Tibial nerve (tissue), 4 donors: ENCODE measurements around the gene TMEM132A. TPM values are rescaled to one million over a fixed set of nuclear protein-coding genes. Genes with fewer than 3 reads are reported as not detected.
A peak's percentile ranks its signal among the peaks of the same experiment; 100 is the strongest.

Source experiments
- DNase-seq, 2 donors: peaks; one replicate each; pipeline ENCODE4 v3.0.0-alpha.2; 2019; ENCODE audit warnings: low spot score in 2 of 2
- H3K27ac ChIP-seq, 4 donors: fragments of 200-600 bp; sonication (generic) in 3 of 4; one replicate each; pipeline ENCODE4 v1.5.1; 2017 to 2019; ENCODE audit warnings: mild to moderate bottlenecking in 1 of 4
- H3K27me3 ChIP-seq, 2 donors: fragments of 200-600 bp; sonication (generic) in 1 of 2; one replicate each; pipeline versions ENCODE4 v1.5.1 to v1.6.0; 2017 to 2019
- H3K36me3 ChIP-seq, 3 donors: fragments of 200-600 bp; sonication (generic); one replicate each; pipeline ENCODE4 v1.5.1; 2018 to 2019
- H3K4me1 ChIP-seq, 4 donors: fragments of 200-600 bp; sonication (generic) in 3 of 4; one replicate each; pipeline ENCODE4 v1.5.1; 2017 to 2019
- H3K4me3 ChIP-seq, 4 donors: fragments of 200-600 bp; sonication (generic) in 3 of 4; one replicate each; pipeline ENCODE4 v1.5.1; 2017 to 2019; ENCODE audit warnings: mild to moderate bottlenecking in 1 of 4, moderate library complexity in 1 of 4
- H3K9me3 ChIP-seq, 4 donors: fragments of 200-600 bp; sonication (generic) in 3 of 4; one replicate each; pipeline ENCODE4 v1.5.1; 2017 to 2019
- EP300 ChIP-seq, 2 donors: sonication (generic); formaldehyde crosslinking; IDR thresholded peaks; one replicate each; pipeline ENCODE4 v1.6.1; 2017; ENCODE audit warnings: antibody characterized with exemption in 2 of 2, mild to moderate bottlenecking in 1 of 2
- POLR2A ChIP-seq, 2 donors: fragments of 450-650 bp; IDR thresholded peaks; one replicate each; pipeline ENCODE4 v1.6.1; 2017; ENCODE audit warnings: antibody characterized with exemption in 2 of 2, mild to moderate bottlenecking in 2 of 2, moderate library complexity in 2 of 2
- WGBS, 2 donors: methylation state at CpG; one replicate each; pipeline ENCODE4 v1.1.5; 2018; 5-methylcytosine and 5-hydroxymethylcytosine counted together
- total RNA-seq, 4 donors: library from RNA; depleted of rRNA; stranded (reverse); fragments of >200 nt; gene quantifications; one replicate each; pipeline ENCODE4 v1.1.0, GENCODE V29; 2016
- TF ChIP-seq, protein P1 (sequence below), 5 experiments: fragments of 200-600 bp in 3 of 5; fragments of 450-650 bp in 2 of 5; sonication (generic) in 3 of 5; IDR thresholded peaks; one replicate each; pipeline ENCODE4 v1.5.1; 2016 to 2019; ENCODE audit warnings: antibody characterized with exemption in 5 of 5, mild to moderate bottlenecking in 3 of 5, moderate library complexity in 2 of 5

The TMEM132A gene
- total RNA-seq, 4 donors from 2014 or later = 15.9 to 41.9 (median 26.6) TPM

- TF ChIP-seq POLR2A (IDR thresholded peaks at IDR 0.05) (no peak), EP300 (IDR thresholded peaks at IDR 0.05) (no peak)
- TF ChIP-seq, protein P1, sequence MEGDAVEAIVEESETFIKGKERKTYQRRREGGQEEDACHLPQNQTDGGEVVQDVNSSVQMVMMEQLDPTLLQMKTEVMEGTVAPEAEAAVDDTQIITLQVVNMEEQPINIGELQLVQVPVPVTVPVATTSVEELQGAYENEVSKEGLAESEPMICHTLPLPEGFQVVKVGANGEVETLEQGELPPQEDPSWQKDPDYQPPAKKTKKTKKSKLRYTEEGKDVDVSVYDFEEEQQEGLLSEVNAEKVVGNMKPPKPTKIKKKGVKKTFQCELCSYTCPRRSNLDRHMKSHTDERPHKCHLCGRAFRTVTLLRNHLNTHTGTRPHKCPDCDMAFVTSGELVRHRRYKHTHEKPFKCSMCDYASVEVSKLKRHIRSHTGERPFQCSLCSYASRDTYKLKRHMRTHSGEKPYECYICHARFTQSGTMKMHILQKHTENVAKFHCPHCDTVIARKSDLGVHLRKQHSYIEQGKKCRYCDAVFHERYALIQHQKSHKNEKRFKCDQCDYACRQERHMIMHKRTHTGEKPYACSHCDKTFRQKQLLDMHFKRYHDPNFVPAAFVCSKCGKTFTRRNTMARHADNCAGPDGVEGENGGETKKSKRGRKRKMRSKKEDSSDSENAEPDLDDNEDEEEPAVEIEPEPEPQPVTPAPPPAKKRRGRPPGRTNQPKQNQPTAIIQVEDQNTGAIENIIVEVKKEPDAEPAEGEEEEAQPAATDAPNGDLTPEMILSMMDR (IDR thresholded peaks at IDR 0.05) = no peak
- no peak overlapping the region for H3K4me3 ChIP-seq
- peaks cover 0 to 29% (median 0%) of the 10 kb centered on the region in 4 donors for H3K4me1 ChIP-seq
- no peaks in the 10 kb centered on the region for H3K9me3 ChIP-seq
- no peaks in the 10 kb centered on the region for H3K27me3 ChIP-seq
- peak overlapping the region in 1 of 4 donors; percentile 24 for H3K27ac ChIP-seq
- 71 to 86% methylated on average over 1 of the region's 1 CpG for WGBS, 2 donors
- no peak for DNase-seq
- peaks cover 0 to 53% (median 0%) of the 10 kb centered on the region in 3 donors for H3K36me3 ChIP-seq
Measured at GRCh38 chr11:60879104-60879503, 45.2 kb upstream of the TMEM132A start.

- H3K9me3 ChIP-seq = no peaks in the 10 kb centered on the region
- H3K4me1 ChIP-seq = peaks cover 0 to 22% (median 0%) of the 10 kb centered on the region in 4 donors
- no peak for DNase-seq
- H3K36me3 ChIP-seq = peaks cover 0 to 45% (median 0%) of the 10 kb centered on the region in 3 donors
- no peaks in the 10 kb centered on the region for H3K27me3 ChIP-seq
- H3K4me3 ChIP-seq = no peak overlapping the region
- no peak for TF ChIP-seq POLR2A (IDR thresholded peaks at IDR 0.05)
- no peak overlapping the region for H3K27ac ChIP-seq
- 55 to 60% methylated on average over 5 of the region's 5 CpGs for WGBS, 2 donors
Measured at GRCh38 chr11:60879971-60880588, 44.2 kb upstream of the TMEM132A start.

DNA sequence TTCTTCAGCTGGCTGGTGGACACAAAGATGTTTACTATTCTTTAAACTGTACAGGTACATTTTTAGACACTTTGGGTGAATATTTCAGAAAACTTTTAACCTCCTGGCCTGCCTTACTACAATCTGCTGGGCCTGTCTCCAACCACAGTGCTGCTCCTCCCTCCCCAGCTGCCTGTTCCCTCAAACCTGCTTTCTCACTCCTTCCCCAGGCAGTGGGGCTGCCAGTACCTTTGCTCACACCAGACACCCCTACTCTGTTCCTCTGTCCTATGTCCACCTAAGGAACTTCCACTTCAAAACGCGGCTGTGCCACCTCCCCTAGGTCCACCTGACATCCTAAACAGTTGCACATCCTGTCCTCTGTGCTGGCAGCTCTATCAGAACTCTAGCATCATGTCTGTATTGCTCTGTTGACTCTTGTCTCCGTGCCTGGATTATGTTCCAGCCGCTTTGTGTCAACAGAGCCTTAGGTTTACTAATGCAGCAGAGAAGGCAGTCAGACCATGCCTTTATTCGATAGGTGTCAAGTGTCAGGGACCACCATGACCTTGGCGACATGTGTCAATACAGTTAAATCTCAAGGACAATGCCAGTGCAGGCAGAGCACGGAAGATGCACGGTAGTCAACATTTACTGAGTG lies 43.5 kb upstream of the TMEM132A start:
- Histone ChIP-seq H3K27ac (no peak overlapping the region), H3K4me3 (no peak overlapping the region), H3K27me3 (no peaks in the 10 kb centered on the region), H3K36me3 (peaks cover 0 to 38% (median 0%) of the 10 kb centered on the region in 3 donors), H3K9me3 (no peaks in the 10 kb centered on the region), H3K4me1 (peaks cover 0 to 22% (median 0%) of the 10 kb centered on the region in 4 donors)
- no peak for DNase-seq
- 72 to 73% methylated on average over 8 of the region's 8 CpGs for WGBS, 2 donors
- TF ChIP-seq, protein P1 (IDR thresholded peaks at IDR 0.05) = no peak
- TF ChIP-seq POLR2A (IDR thresholded peaks at IDR 0.05) (no peak), EP300 (IDR thresholded peaks at IDR 0.05) (no peak)

GRCh38 chr11:60887556-60887955 lies 36.7 kb upstream of the TMEM132A start:
- 59 to 60% methylated on average over 5 of the region's 5 CpGs for WGBS, 2 donors
- TF ChIP-seq EP300 (IDR thresholded peaks at IDR 0.05) = no peak
- TF ChIP-seq, protein P1 (IDR thresholded peaks at IDR 0.05) = peak; percentile 24 to 59 (median 29)

DNA sequence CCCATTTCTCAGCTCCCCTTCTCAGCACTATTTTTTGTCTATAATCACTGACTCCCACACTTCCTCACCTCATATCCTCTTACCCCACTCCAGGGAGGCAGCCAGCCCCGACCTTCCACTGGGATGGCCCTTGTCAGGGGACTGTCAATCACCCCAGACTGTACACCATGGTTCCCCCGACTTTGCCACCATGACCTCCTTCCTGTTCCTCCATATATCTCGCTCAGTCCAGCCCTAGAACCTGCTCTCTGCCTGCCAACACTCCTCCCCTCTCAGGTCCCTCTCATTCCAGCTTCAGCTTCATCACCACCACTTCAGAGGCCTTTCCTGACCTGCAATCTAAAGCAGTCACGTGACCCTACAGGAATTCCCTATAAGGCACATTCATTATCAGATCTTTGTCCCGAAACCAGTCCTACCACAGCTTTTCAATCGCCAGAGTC lies 34.4 kb upstream of the TMEM132A start:
- Histone ChIP-seq H3K36me3 (peaks cover 0 to 86% (median 0%) of the 10 kb centered on the region in 3 donors), H3K4me3 (no peak overlapping the region), H3K9me3 (no peaks in the 10 kb centered on the region), H3K4me1 (peaks cover 0 to 3% (median 0%) of the 10 kb centered on the region in 4 donors), H3K27ac (no peak overlapping the region), H3K27me3 (no peaks in the 10 kb centered on the region)
- no peak for DNase-seq
- 70 to 74% methylated on average over 6 of the region's 6 CpGs for WGBS, 2 donors
- TF ChIP-seq, protein P1 (IDR thresholded peaks at IDR 0.05) = no peak
- TF ChIP-seq POLR2A (IDR thresholded peaks at IDR 0.05) = no peak

More at GRCh38 chr11:60887556-60887955, 36.7 kb upstream of the TMEM132A start:
- peaks cover 0 to 3% (median 0%) of the 10 kb centered on the region in 4 donors for H3K4me1 ChIP-seq
- H3K9me3 ChIP-seq = no peaks in the 10 kb centered on the region
- H3K27me3 ChIP-seq = no peaks in the 10 kb centered on the region
- peak in 1 of 2 donors; percentile 50 for DNase-seq
- H3K4me3 ChIP-seq = no peak overlapping the region
- H3K36me3 ChIP-seq = peaks cover 0 to 63% (median 0%) of the 10 kb centered on the region in 3 donors
- H3K27ac ChIP-seq = no peak overlapping the region
